ENCODE measurements around the gene AKR1A1.
"Not testable (repeated sequence)": the region's sequence is repeated elsewhere in the genome, so short reads cannot be mapped to it uniquely, and the experiment has no call there.

AKR1A1 gene

GRCh38 chr1:45570631-45571030, 20.0 kb downstream of the AKR1A1 start:
- no peak for DNase-seq

GRCh38 chr1:45573231-45573804, 22.7 kb downstream of the AKR1A1 start:
- DNase-seq = no peak

- no peak for DNase-seq
Observed at GRCh38 chr1:45574105-45574626, 23.5 kb downstream of the AKR1A1 start.

GRCh38 chr1:45583264-45583665, 32.6 kb downstream of the AKR1A1 start:
- peak; percentile 86 for DNase-seq

- peak; percentile 89 for DNase-seq
Observed at GRCh38 chr1:45583666-45584350, 33.2 kb downstream of the AKR1A1 start, which contains the start of gene NASP. Gene NASP, plus strand, starts transcription at chr1:45584041. Its CDS starts 106 bp downstream, at chr1:45584147.

GRCh38 chr1:45584351-45585109, 33.9 kb downstream of the AKR1A1 start:
- peak; percentile 75 for DNase-seq

- DNase-seq = no peak
Observed at GRCh38 chr1:45585110-45585426, 34.4 kb downstream of the AKR1A1 start.

- DNase-seq = no peak
Observed at GRCh38 chr1:45585496-45586075, 35.0 kb downstream of the AKR1A1 start.

GRCh38 chr1:45586769-45587168, 36.1 kb downstream of the AKR1A1 start:
- no peak for DNase-seq

- no peak for DNase-seq
Observed at GRCh38 chr1:45589861-45590260, 39.2 kb downstream of the AKR1A1 start.

- no peak for DNase-seq
Observed at GRCh38 chr1:45594412-45594811, 43.8 kb downstream of the AKR1A1 start.

GRCh38 chr1:45596765-45597164, 46.1 kb downstream of the AKR1A1 start:
- DNase-seq = not testable (repeated sequence)

- DNase-seq = no peak
Observed at GRCh38 chr1:45604239-45604638, 53.6 kb downstream of the AKR1A1 start.

- no peak for DNase-seq
Observed at GRCh38 chr1:45607404-45608074, 56.9 kb downstream of the AKR1A1 start.

GRCh38 chr1:45608175-45609156, 57.8 kb downstream of the AKR1A1 start:
- DNase-seq = no peak

GRCh38 chr1:45610589-45611226, 60.1 kb downstream of the AKR1A1 start:
- no peak for DNase-seq

GRCh38 chr1:45612941-45613579, 62.4 kb downstream of the AKR1A1 start:
- DNase-seq = no peak

- no peak for DNase-seq
Observed at GRCh38 chr1:45615885-45616284, 65.3 kb downstream of the AKR1A1 start.

- no peak for DNase-seq
Observed at GRCh38 chr1:45617618-45618017, 67.0 kb downstream of the AKR1A1 start.

GRCh38 chr1:45619149-45619921, 68.7 kb downstream of the AKR1A1 start:
- DNase-seq = no peak

Data from activated CD4-positive, alpha-beta T cell treated with anti-CD3 and anti-CD28 coated beads for 1 hour (primary cell).